ENCODE data around the gene CSNK2A2.

Gene CSNK2A2

DNA sequence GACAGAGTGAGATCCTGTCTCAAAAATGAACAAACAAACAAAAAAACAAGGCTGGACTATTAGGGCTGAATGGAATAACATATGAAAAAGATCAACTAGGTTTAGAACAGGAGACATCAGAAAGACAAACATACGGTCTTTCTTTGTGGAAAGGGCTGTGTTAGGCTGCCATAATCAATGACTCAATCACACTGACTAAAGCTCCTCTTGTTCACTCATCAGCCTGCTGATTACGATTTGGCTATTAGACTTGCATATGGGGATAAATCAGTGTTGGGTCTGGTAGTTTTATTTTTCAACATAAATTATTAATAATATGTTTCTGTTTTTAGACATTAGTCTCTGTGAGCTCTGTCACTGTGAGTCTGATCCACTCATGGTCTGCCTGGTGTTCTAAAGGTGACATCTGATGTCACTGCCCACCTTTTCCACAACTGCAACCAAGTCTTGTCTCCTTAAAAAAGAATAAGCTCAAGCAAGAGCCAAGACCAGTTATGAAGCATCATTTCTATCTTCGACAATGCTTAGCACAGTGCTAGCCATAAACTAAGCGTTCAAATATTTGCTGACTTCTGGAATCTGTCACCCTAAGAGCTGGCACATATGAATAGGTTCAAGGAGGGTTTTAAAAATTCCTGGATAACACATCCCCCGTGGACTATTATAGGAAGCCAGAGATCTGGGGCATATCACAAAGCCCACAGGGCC is 79.0 kb downstream of the CSNK2A2 start:
- TF ChIP-seq, protein P1, sequence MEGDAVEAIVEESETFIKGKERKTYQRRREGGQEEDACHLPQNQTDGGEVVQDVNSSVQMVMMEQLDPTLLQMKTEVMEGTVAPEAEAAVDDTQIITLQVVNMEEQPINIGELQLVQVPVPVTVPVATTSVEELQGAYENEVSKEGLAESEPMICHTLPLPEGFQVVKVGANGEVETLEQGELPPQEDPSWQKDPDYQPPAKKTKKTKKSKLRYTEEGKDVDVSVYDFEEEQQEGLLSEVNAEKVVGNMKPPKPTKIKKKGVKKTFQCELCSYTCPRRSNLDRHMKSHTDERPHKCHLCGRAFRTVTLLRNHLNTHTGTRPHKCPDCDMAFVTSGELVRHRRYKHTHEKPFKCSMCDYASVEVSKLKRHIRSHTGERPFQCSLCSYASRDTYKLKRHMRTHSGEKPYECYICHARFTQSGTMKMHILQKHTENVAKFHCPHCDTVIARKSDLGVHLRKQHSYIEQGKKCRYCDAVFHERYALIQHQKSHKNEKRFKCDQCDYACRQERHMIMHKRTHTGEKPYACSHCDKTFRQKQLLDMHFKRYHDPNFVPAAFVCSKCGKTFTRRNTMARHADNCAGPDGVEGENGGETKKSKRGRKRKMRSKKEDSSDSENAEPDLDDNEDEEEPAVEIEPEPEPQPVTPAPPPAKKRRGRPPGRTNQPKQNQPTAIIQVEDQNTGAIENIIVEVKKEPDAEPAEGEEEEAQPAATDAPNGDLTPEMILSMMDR (IDR thresholded peaks at IDR 0.05; ENCODE audit: low read depth, low read length): no peak
- H3K4me3 ChIP-seq (replicated peaks in 1 of 2; ENCODE audit: low read depth in 2 of 2, low read length in 2 of 2): no peak overlapping the region
- peak in 1 of 2 donors; percentile 35 for DNase-seq (ENCODE audit: low read depth in 2 of 2)

- H3K4me3 ChIP-seq (replicated peaks in 1 of 2; ENCODE audit: low read depth in 2 of 2, low read length in 2 of 2): no peak overlapping the region
- DNase-seq (ENCODE audit: low read depth in 2 of 2): no peak
- TF ChIP-seq, protein P1 (IDR thresholded peaks at IDR 0.05; ENCODE audit: low read depth, low read length): no peak
These were observed 81.4 kb downstream of the CSNK2A2 start for GRCh38 chr16:58116529-58116928.

- TF ChIP-seq, protein P1 (IDR thresholded peaks at IDR 0.05; ENCODE audit: low read depth, low read length): no peak
- DNase-seq (ENCODE audit: low read depth in 2 of 2): no peak
- no peak overlapping the region for H3K4me3 ChIP-seq (replicated peaks in 1 of 2; ENCODE audit: low read depth in 2 of 2, low read length in 2 of 2)
These were observed 81.8 kb downstream of the CSNK2A2 start for GRCh38 chr16:58116081-58116480.

- TF ChIP-seq, protein P1 (IDR thresholded peaks at IDR 0.05; ENCODE audit: low read depth, low read length): no peak
- peak; percentile 52 to 68 for DNase-seq (ENCODE audit: low read depth in 2 of 2)
These were observed 82.8 kb downstream of the CSNK2A2 start for GRCh38 chr16:58114827-58115825.

DNA sequence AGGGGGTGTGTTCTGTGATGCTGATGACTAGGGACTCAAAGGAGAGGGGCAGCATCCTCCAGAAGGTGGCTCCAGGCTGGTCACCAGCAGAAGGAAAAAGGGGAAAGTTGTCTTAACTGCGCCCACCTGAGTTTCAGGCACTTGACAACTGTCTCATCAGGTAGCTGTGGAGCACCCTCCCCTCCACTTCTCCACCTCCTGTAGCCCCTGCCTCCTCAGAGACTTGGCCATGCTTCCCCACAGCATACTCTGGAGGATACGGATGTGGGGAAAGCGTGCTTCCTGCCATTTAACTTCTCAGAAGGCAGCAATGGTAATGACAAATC is 86.6 kb downstream of the CSNK2A2 start:
- TF ChIP-seq, protein P1 (IDR thresholded peaks at IDR 0.05; ENCODE audit: low read depth, low read length): no peak
- DNase-seq (ENCODE audit: low read depth in 2 of 2): no peak
- H3K4me3 ChIP-seq (replicated peaks in 1 of 2; ENCODE audit: low read depth in 2 of 2, low read length in 2 of 2): no peak overlapping the region

More at GRCh38 chr16:58114827-58115825, 82.8 kb downstream of the CSNK2A2 start:
- H3K4me3 ChIP-seq (replicated peaks in 1 of 2; ENCODE audit: low read depth in 2 of 2, low read length in 2 of 2): no peak overlapping the region

DNA sequence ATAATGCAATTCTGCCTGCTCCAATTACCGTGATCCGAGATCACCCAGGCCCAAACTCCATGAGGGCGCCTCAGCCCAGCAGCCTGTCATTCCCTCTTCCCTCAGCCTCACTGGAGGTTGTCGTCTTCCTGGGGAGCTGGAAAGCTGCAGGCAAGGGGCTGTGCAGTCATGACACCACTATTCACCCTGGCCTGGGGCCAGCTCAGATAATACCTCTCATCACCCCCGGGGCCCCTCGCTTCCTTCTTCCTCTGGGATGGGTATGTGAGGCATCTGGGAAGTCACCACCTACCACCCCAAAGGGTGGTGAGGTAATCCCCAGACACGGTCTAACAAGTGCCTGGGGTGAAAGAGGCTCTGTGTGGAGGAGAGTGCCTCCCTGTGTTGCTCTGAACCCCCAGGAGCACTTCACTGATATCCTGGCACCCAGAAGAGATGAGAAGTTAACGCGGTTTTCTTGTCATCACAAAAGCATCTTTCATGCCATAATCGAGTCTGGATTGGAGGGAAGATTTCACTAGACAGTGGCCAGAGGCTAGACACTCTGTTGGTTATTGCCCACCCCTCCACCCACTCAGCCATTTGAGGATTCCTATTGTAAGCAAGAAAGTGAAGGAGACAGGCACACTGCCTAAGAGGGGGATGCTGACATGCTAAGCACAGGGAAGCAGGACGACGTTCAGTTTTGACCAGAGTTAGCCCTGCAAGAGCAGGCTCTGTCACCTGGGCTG is 87.2 kb downstream of the CSNK2A2 start:
- DNase-seq (ENCODE audit: low read depth in 2 of 2): no peak
- TF ChIP-seq, protein P1 (IDR thresholded peaks at IDR 0.05; ENCODE audit: low read depth, low read length): no peak
- no peak overlapping the region for H3K4me3 ChIP-seq (replicated peaks in 1 of 2; ENCODE audit: low read depth in 2 of 2, low read length in 2 of 2)
